ENCODE results near the gene GDI1. TPM values are rescaled to one million over a fixed set of nuclear protein-coding genes. Genes with fewer than 3 reads are reported as not detected.
A peak's percentile ranks its signal among the peaks of the same experiment; 100 is the strongest.

GDI1 gene
- total RNA-seq, 1 experiment from 2014 or later, result 137 TPM

- no peaks in the 10 kb centered on the region for H3K4me1 ChIP-seq (ENCODE audit: insufficient read depth, low read length, poor library complexity, severe bottlenecking)
- peak overlapping the region; percentile 100 for H3K27ac ChIP-seq (ENCODE audit: low read depth, low read length, poor library complexity, severe bottlenecking)
- no peaks in the 10 kb centered on the region for H3K27me3 ChIP-seq (replicated peaks; ENCODE audit: insufficient read depth, low read depth, low read length, poor library complexity)
- DNase-seq (ENCODE audit: low spot score), result peak; percentile 61
- no peaks in the 10 kb centered on the region for H3K9me3 ChIP-seq (ENCODE audit: low read depth, low read length, poor library complexity, severe bottlenecking)
- TSS peak; percentile 84 for BruUV-seq (replicated peaks)
- ChIA-PET CTCF (no interaction called here), POLR2A (ENCODE audit: low non-redundant PET) (interaction anchor here (0.6 to 1.1 kb wide), 4 partner anchors 18 to 130 kb away, joined by 3 to 4 read pairs (median 3); no protein-coding TSS in a partner anchor)
- intact Hi-C loops (cut with micrococcal nuclease; ENCODE audit: unreplicated experiment), result loop anchor here (10.0 kb wide), 1 partner anchor 422 kb away; the partner anchor contains the start of genes HCFC1 and TMEM187
- peak overlapping the region; percentile 89 for H3K4me3 ChIP-seq (ENCODE audit: low read depth, low read length, poor library complexity, severe bottlenecking)
- TF ChIP-seq, protein P1, sequence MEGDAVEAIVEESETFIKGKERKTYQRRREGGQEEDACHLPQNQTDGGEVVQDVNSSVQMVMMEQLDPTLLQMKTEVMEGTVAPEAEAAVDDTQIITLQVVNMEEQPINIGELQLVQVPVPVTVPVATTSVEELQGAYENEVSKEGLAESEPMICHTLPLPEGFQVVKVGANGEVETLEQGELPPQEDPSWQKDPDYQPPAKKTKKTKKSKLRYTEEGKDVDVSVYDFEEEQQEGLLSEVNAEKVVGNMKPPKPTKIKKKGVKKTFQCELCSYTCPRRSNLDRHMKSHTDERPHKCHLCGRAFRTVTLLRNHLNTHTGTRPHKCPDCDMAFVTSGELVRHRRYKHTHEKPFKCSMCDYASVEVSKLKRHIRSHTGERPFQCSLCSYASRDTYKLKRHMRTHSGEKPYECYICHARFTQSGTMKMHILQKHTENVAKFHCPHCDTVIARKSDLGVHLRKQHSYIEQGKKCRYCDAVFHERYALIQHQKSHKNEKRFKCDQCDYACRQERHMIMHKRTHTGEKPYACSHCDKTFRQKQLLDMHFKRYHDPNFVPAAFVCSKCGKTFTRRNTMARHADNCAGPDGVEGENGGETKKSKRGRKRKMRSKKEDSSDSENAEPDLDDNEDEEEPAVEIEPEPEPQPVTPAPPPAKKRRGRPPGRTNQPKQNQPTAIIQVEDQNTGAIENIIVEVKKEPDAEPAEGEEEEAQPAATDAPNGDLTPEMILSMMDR (conservative IDR thresholded peaks at IDR 0.05; ENCODE audit: low read depth, low read length), result no peak
- no peak for TF ChIP-seq EZH2 (IDR thresholded peaks at IDR 0.05; ENCODE audit: borderline replicate concordance, low read depth, low read length, poor library complexity, severe bottlenecking)
- H3K36me3 ChIP-seq (ENCODE audit: insufficient read depth, low read length, poor library complexity, severe bottlenecking), result peaks cover 25% of the 10 kb centered on the region
These were observed 39.7 kb upstream of the GDI1 start for GRCh38 chrX:154396973-154397887.

- intact Hi-C loops (cut with micrococcal nuclease; ENCODE audit: unreplicated experiment), result loop anchor here (10.0 kb wide), 1 partner anchor 423 kb away; the partner anchor contains the start of genes HCFC1 and TMEM187
- peak; percentile 96 for DNase-seq (ENCODE audit: low spot score)
- Histone ChIP-seq H3K27ac (ENCODE audit: low read depth, low read length, poor library complexity, severe bottlenecking) (peak within 1 kb of the TSS; percentile 100), H3K27me3 (replicated peaks; ENCODE audit: insufficient read depth, low read depth, low read length, poor library complexity) (no peaks in the 10 kb centered on the region), H3K4me3 (ENCODE audit: low read depth, low read length, poor library complexity, severe bottlenecking) (peak within 1 kb of the TSS; percentile 89), H3K9me3 (ENCODE audit: low read depth, low read length, poor library complexity, severe bottlenecking) (no peaks in the 10 kb centered on the region), H3K4me1 (ENCODE audit: insufficient read depth, low read length, poor library complexity, severe bottlenecking) (no peaks in the 10 kb centered on the region), H3K36me3 (ENCODE audit: insufficient read depth, low read length, poor library complexity, severe bottlenecking) (peaks cover 25% of the 10 kb centered on the region)
- ChIA-PET POLR2A (ENCODE audit: low non-redundant PET) (interaction anchor here (0.6 to 1.1 kb wide), 4 partner anchors 17 to 129 kb away, joined by 3 to 4 read pairs (median 3); no protein-coding TSS in a partner anchor), CTCF (no interaction called here)
- BruUV-seq (replicated peaks), result no TSS peak
- TF ChIP-seq, protein P1 (conservative IDR thresholded peaks at IDR 0.05; ENCODE audit: low read depth, low read length), result no peak
- TF ChIP-seq EZH2 (IDR thresholded peaks at IDR 0.05; ENCODE audit: borderline replicate concordance, low read depth, low read length, poor library complexity, severe bottlenecking), result no peak
These were observed 38.9 kb upstream of the GDI1 start, which contains the start of gene RPL10 for GRCh38 chrX:154397888-154398667. Gene RPL10 (plus strand): TSS chrX:154398377. CDS start chrX:154398520, 143 bp downstream.

All from A673 (cell line).